AG04449 (cell line): ENCODE measurements around the gene MMP14.

Source experiments
- CTCF ChIA-PET: fragments of 350-600 bp; formaldehyde crosslinking; extraction: SDS; loops from one replicate; lab custom pipeline; 2021; ENCODE audit warnings: antibody characterized with exemption; lab: Yijun Ruan, JAX
- POLR2A ChIA-PET: fragments of 400-600, 350-600 bp; formaldehyde crosslinking; extraction: SDS; loops from one replicate; lab custom pipeline; 2020; ENCODE audit warnings: antibody characterized with exemption, inconsistent platforms; lab: Yijun Ruan, JAX
- DNase-seq: peaks from one replicate; pipeline ENCODE4 v3.0.0-alpha.2; 2010; ENCODE audit warnings: low read depth, low spot score
- H3K4me3 ChIP-seq: 2 replicates; pipeline ENCODE4 v1.5.1; 2011; ENCODE audit warnings: low read depth, mild to moderate bottlenecking, control low read depth, low read length
- TF ChIP-seq, protein P1 (sequence below): IDR thresholded peaks from one replicate; pipeline ENCODE4 v1.5.1; 2011; ENCODE audit warnings: mild to moderate bottlenecking, moderate library complexity, low read length, control low read depth, inconsistent platforms; ENCODE audit not compliant: insufficient read depth; ENCODE audit errors: missing control alignments

MMP14 gene

DNA sequence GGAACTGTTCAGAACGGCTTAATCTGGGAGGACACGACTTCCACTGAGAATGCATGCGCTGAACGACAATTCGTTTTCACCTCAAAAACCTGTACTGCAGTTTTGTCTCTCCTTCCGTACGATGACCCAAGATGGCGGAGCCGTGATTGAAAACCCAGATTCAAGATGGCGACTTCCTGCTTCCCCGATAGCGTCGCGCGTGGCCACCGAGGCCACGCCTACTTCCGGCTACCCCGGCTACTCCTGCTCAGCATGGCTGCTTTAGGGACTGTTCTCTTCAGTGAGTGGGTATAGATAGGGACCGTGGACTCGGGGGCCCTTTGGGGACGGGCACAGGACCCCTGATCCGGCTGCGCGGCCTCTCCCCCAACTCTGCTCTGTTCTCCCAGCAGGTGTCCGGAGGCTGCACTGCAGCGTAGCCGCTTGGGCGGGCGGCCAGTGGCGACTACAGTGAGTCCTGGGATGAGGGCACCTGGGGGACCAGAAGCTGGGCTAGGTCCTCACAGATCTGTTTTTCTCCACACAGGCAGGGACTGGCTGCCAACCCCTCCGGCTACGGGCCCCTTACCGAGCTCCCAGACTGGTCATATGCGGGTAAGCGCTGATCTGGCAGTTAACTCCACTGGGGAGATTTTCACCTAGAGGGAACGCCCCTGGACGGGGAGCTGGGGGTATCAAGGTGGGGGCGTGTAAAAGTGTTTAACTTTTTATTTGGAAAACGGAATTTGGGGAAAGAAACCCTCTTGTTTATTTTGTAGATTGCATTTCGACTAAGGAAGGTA lies 6.5 kb upstream of the MMP14 start, which contains the start of gene MRPL52:
Gene MRPL52, plus strand, starts transcription at position 227 of the 782 bp plus-strand sequence. Its CDS starts 26 bp downstream, at position 253.
- POLR2A ChIA-PET, result interaction anchor here (1.1 to 1.6 kb wide), 3 partner anchors 9 to 23 kb away, joined by 3 to 7 read pairs (median 5); no protein-coding TSS in a partner anchor
- CTCF ChIA-PET, result interaction anchor here (0.8 to 5.8 kb wide), 15 partner anchors 9 to 274 kb away, joined by 3 to 66 read pairs (median 4); no protein-coding TSS in a partner anchor
- TF ChIP-seq, protein P1, sequence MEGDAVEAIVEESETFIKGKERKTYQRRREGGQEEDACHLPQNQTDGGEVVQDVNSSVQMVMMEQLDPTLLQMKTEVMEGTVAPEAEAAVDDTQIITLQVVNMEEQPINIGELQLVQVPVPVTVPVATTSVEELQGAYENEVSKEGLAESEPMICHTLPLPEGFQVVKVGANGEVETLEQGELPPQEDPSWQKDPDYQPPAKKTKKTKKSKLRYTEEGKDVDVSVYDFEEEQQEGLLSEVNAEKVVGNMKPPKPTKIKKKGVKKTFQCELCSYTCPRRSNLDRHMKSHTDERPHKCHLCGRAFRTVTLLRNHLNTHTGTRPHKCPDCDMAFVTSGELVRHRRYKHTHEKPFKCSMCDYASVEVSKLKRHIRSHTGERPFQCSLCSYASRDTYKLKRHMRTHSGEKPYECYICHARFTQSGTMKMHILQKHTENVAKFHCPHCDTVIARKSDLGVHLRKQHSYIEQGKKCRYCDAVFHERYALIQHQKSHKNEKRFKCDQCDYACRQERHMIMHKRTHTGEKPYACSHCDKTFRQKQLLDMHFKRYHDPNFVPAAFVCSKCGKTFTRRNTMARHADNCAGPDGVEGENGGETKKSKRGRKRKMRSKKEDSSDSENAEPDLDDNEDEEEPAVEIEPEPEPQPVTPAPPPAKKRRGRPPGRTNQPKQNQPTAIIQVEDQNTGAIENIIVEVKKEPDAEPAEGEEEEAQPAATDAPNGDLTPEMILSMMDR, result no peak
- DNase-seq, result no peak
- peak within 1 kb of the TSS; percentile 94 for H3K4me3 ChIP-seq

DNA sequence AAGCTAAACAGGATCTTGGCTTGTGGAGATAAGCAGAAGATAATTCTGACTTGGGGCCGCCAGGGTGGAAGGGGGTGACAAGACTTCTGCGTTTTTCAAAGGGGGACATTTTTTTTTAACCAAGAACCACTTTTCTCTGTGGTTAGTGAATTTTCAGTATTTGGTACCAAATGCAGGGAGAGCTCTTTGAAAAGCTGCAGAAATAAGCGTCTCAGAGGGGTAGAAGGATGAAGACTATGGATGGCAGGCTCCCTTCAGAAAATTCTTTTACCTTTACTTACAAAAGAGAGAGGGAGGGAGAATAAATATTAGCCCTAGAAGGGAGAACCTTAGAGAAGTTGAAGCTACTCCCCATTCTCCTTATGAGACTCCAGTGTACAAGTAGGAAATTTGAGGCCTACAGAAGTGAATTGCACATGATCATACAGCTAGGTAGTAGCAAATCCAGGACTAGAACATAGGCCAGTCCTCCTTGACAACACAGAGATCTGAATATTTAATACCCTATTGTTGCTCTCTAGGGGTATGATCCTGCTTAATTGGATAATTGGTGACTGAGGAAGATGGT lies 5.9 kb upstream of the MMP14 start:
- TF ChIP-seq, protein P1, result no peak
- CTCF ChIA-PET, result interaction anchor here (0.8 to 5.8 kb wide), 15 partner anchors 8 to 275 kb away, joined by 3 to 66 read pairs (median 4); no protein-coding TSS in a partner anchor
- DNase-seq, result no peak
- H3K4me3 ChIP-seq, result peak overlapping the region; percentile 94
- POLR2A ChIA-PET, result interaction anchor here (1.1 to 1.6 kb wide), 3 partner anchors 9 to 22 kb away, joined by 3 to 7 read pairs (median 5); no protein-coding TSS in a partner anchor

DNA sequence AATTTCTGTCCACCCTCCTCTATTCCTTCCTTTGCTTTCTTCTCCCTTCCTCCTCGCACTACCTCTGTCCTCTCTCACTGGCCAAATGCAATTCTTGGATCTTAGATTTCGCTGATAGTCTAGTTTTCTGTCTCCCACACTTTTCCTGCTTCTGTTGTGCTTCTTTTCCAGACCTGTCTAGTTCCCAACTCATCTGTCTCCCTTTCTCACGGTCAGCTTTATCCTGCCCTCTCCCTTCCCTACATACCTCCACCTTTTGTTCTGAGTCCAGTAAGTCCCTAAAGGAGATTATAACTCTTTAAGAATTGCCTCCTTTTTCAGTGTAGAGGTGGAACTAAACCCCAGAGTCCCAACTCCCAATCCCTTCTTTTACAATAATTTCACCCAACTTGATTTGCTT lies 880 bp upstream of the MMP14 start:
- ChIA-PET POLR2A (interaction anchor here (1.2 to 9.2 kb wide), 2 partner anchors 15 to 16 kb away, joined by 3 to 158 read pairs; no protein-coding TSS in a partner anchor), CTCF (interaction anchor here (1.0 to 13.5 kb wide), 12 partner anchors 12 to 443 kb away, joined by 3 to 272 read pairs (median 6); no protein-coding TSS in a partner anchor)

DNA sequence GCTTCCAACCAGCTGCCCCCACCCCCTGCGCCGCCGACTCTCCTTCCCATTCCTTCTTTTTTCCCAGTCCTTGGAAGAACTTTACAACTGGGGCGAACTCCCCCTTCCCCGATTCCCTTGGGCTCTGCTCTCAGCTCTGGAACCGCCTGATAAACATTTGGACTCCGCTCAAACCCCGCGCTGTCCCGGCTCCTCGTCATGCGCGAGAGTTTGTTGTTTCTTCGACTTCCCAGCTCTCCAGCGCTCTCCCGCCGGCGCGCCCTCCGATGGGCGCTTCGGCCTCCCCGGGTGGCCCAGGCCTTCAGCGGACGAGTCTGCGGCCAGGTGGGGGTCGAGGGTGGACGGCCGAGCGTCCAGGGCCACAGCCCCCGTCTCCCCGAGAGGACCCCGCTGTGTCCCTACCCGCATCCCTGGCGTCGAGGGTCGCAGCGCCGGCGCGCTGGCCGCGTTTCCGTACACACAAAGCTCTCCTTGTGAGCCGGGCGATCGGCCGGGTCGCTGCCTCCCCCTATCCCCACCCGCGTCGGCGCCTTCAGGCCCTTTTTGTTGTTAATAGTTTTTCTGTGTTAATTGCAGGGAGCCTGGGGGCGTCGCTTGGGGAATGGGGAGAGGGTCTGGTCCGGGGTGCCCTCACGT lies 847 bp downstream of the MMP14 start:
- CTCF ChIA-PET, result interaction anchor here (0.6 to 13.5 kb wide), 11 partner anchors 13 to 446 kb away, joined by 3 to 272 read pairs (median 5); no protein-coding TSS in a partner anchor
- no peak for DNase-seq
- TF ChIP-seq, protein P1, result no peak
- peak overlapping the region; percentile 90 for H3K4me3 ChIP-seq
- POLR2A ChIA-PET, result interaction anchor here (1.0 to 9.2 kb wide), 13 partner anchors 13 to 448 kb away, joined by 3 to 158 read pairs (median 4); partner anchors contain the start of gene DAD1

More for the DNA sequence above, 880 bp upstream of the MMP14 start:
- TF ChIP-seq, protein P1, result no peak
- H3K4me3 ChIP-seq, result no peak overlapping the region
- no peak for DNase-seq

DNA sequence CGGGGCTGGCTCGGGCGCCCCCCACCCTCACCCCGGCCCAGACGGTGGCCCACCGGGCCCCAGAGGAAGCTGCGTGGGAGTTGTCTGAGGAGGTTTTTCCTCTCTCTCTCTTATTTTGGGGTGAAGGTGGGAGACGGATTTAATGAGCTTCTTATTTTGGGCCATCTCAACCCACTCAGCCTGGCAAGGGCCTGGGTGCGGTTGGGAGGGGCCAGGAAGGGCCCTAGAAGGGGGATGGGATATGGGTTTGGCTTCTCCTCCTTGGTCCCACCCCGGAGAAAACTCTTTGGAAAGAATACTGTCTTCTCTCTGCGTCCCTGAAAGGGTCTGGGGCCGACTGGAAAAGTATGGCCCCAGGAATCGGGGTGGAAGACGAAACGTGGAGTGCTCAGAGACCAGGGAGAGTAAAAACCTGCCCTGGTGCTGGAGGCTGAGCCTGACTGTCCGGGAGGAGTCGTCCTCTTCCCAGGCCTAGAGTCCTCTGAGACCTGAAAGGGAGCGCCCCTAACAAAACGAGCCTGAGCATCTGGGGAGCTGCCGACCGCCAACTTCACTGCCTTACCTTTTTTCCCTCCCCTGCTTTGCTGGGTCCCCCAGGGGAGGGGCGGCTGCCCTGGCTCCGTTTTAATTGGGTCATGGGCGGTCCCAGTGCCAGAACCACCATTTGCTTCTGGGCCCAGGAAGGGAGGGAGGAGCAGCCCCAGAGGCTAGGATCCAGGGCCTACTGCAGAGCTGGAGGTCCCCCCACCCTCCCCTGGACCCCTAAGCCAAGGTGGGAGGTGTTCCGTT lies 1.6 kb downstream of the MMP14 start:
- ChIA-PET CTCF (interaction anchor here (0.9 to 13.5 kb wide), 14 partner anchors 7 to 282 kb away, joined by 3 to 272 read pairs (median 6); no protein-coding TSS in a partner anchor), POLR2A (interaction anchor here (0.7 to 9.2 kb wide), 11 partner anchors 8 to 449 kb away, joined by 3 to 158 read pairs (median 4); partner anchors contain the start of gene MRPL52)
- TF ChIP-seq, protein P1, result no peak
- peak overlapping the region; percentile 90 for H3K4me3 ChIP-seq
- DNase-seq, result no peak
